ENCODE data around the gene L3MBTL1. TPM values are rescaled to one million over a fixed set of nuclear protein-coding genes. Genes with fewer than 3 reads are reported as not detected.
"Not testable (repeated sequence)": the region's sequence is repeated elsewhere in the genome, so short reads cannot be mapped to it uniquely, and the experiment has no call there.

The L3MBTL1 gene
- total and polyA plus RNA-seq, 3 donors from 2014 or later, result 16.9 to 68.1 (median 64.5) TPM

DNA sequence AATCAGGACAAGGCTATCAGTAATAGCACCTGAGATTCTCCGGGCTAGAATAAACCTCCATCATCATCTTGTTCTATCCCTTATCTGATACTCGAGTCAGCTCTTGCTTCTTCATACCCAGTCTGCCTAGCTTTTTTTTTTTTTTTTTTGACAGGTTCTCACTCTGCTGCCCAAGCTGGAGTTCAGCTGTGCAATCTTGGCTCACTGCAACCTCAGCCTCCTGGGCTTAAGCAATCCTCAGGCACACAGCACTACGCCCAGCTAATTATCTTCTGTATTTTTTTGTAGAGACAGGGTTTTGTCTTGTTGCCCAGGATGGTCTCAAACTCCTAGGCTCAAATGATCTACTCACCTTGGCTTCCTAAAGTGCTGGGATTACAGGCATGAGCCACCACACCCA is 30.3 kb upstream of the L3MBTL1 start:
- intact Hi-C loops (cut with DNase I; ENCODE audit: low total_unique reads), result no loop called here
- no peak for DNase-seq
- Histone ChIP-seq H3K36me3 (ENCODE audit: low read depth, missing control alignments) (no peaks in the 10 kb centered on the region), H3K27me3 (no peaks in the 10 kb centered on the region), H3K9me3 (no peaks in the 10 kb centered on the region), H3K4me1 (no peaks in the 10 kb centered on the region), H3K4me3 (no peak overlapping the region), H3K27ac (no peak overlapping the region)
- 69 to 80% methylated on average over 3 of the region's 3 CpGs for WGBS, 2 donors
- no peak for TF ChIP-seq POLR2A (IDR thresholded peaks at IDR 0.05)
- TF ChIP-seq, protein P1, sequence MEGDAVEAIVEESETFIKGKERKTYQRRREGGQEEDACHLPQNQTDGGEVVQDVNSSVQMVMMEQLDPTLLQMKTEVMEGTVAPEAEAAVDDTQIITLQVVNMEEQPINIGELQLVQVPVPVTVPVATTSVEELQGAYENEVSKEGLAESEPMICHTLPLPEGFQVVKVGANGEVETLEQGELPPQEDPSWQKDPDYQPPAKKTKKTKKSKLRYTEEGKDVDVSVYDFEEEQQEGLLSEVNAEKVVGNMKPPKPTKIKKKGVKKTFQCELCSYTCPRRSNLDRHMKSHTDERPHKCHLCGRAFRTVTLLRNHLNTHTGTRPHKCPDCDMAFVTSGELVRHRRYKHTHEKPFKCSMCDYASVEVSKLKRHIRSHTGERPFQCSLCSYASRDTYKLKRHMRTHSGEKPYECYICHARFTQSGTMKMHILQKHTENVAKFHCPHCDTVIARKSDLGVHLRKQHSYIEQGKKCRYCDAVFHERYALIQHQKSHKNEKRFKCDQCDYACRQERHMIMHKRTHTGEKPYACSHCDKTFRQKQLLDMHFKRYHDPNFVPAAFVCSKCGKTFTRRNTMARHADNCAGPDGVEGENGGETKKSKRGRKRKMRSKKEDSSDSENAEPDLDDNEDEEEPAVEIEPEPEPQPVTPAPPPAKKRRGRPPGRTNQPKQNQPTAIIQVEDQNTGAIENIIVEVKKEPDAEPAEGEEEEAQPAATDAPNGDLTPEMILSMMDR (IDR thresholded peaks at IDR 0.05), result no peak

DNA sequence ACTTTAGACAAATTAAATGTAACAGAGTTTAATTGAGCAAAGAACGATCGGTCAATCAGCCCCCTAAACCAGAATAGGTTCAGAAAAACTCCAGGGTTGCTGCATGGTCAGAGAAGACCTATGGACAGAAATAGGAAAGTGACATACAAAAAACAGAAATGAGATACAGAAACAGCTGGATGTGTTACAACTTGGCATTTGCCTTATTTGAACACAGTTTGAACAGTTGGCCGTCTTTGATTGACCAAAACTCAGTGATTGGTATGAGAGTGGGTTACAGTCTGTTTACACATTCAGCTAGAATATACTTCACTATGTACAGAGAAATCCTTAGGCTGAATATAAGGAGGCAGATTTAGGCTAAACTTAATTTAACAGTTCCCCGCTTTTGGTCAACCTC is 29.9 kb upstream of the L3MBTL1 start:
- no peak overlapping the region for H3K4me3 ChIP-seq
- no peak for DNase-seq
- 89 to 91% methylated on average over 4 of the region's 4 CpGs for whole genome bisulfite sequencing, 2 donors
- no peaks in the 10 kb centered on the region for H3K9me3 ChIP-seq
- H3K27ac ChIP-seq, result no peak overlapping the region
- TF ChIP-seq, protein P1 (IDR thresholded peaks at IDR 0.05), result no peak
- TF ChIP-seq POLR2A (IDR thresholded peaks at IDR 0.05), result no peak
- no peaks in the 10 kb centered on the region for H3K4me1 ChIP-seq
- no peaks in the 10 kb centered on the region for H3K27me3 ChIP-seq
- H3K36me3 ChIP-seq (ENCODE audit: low read depth, missing control alignments), result no peaks in the 10 kb centered on the region
- intact Hi-C loops (cut with DNase I; ENCODE audit: low total_unique reads), result no loop called here

DNA sequence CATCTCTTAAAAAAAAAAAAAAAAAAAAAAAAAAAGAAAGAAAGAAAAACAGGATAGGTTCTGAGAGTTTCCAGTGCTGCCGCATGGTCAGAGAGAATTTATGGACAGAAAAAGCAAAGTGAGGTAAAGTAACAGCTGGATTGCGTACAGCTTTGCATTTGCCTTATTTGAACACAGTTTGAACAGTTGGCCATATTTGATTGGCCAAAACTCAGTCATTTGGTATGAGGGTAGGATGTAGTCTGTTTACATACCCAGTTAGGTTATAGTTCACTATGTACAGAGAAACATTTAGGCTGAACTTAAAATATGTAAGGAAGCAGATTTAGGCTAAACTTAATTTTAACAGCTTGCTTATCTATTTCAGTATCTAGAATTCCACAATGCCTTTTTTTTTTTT is 17.5 kb upstream of the L3MBTL1 start:
- no peaks in the 10 kb centered on the region for H3K4me1 ChIP-seq
- intact Hi-C loops (cut with DNase I; ENCODE audit: low total_unique reads), result no loop called here

DNA sequence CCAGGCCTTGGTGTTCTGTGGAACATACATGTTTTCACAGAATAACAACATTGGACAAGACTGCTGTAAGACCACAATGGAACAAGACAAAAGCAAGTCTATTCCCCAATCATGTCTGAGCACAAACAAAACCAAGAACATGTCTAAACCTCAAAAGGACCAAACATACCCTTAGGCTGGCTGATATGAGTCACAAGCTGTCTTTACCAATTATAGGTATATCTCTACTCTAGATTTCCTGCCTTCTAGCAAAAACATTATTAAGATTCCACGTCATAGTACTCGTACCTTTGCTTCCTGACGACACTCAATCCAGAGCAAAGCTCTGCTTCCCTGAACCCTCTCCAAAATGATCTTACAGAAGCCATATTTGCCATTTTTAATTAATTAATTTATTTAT is 15.4 kb upstream of the L3MBTL1 start:
- Histone ChIP-seq H3K4me1 (no peaks in the 10 kb centered on the region), H3K36me3 (ENCODE audit: low read depth, missing control alignments) (no peaks in the 10 kb centered on the region), H3K4me3 (no peak overlapping the region), H3K9me3 (no peaks in the 10 kb centered on the region), H3K27ac (no peak overlapping the region), H3K27me3 (no peaks in the 10 kb centered on the region)
- WGBS, 2 donors, result 92 to 98% methylated on average over 3 of the region's 3 CpGs
- intact Hi-C loops (cut with DNase I; ENCODE audit: low total_unique reads), result no loop called here
- TF ChIP-seq POLR2A (IDR thresholded peaks at IDR 0.05), result no peak
- TF ChIP-seq, protein P1 (IDR thresholded peaks at IDR 0.05), result no peak
- DNase-seq, result no peak

More for the DNA sequence above, 17.5 kb upstream of the L3MBTL1 start:
- Histone ChIP-seq H3K36me3 (ENCODE audit: low read depth, missing control alignments) (no peaks in the 10 kb centered on the region), H3K4me3 (no peak overlapping the region), H3K27ac (no peak overlapping the region), H3K9me3 (no peaks in the 10 kb centered on the region), H3K27me3 (no peaks in the 10 kb centered on the region)
- 86 to 88% methylated on average over 2 of the region's 2 CpGs for WGBS, 2 donors
- TF ChIP-seq, protein P1 (IDR thresholded peaks at IDR 0.05), result no peak
- TF ChIP-seq POLR2A (IDR thresholded peaks at IDR 0.05), result no peak
- no peak for DNase-seq

DNA sequence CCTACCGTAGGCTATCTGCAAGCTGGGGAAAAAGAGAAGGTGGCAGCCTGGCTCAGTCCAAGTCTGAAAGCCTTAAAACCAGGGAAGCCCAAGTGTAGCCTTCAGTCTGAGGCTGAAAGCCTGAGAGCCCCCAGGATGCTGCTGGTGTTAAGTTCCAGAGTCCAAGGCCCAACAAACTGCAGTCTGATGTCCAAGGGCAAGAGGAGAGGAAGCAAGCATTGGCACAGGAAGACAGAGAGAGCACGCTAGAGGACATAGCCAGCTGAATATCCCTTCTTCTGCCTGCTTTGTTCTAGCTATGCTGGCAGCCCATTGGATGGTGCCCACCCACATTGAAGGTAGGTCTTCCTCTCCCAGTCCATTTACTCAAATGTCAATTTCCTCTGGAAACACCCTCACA is 12.1 kb upstream of the L3MBTL1 start:
- Histone ChIP-seq H3K4me3 (no peak overlapping the region), H3K4me1 (no peaks in the 10 kb centered on the region), H3K27me3 (no peaks in the 10 kb centered on the region), H3K9me3 (no peaks in the 10 kb centered on the region), H3K27ac (no peak overlapping the region), H3K36me3 (ENCODE audit: low read depth, missing control alignments) (no peaks in the 10 kb centered on the region)
- intact Hi-C loops (cut with DNase I; ENCODE audit: low total_unique reads), result no loop called here
- no peak for TF ChIP-seq POLR2A (IDR thresholded peaks at IDR 0.05)
- TF ChIP-seq, protein P1 (IDR thresholded peaks at IDR 0.05), result no peak
- WGBS, 2 donors, result 59 to 85% methylated on average over 2 of the region's 2 CpGs
- no peak for DNase-seq

DNA sequence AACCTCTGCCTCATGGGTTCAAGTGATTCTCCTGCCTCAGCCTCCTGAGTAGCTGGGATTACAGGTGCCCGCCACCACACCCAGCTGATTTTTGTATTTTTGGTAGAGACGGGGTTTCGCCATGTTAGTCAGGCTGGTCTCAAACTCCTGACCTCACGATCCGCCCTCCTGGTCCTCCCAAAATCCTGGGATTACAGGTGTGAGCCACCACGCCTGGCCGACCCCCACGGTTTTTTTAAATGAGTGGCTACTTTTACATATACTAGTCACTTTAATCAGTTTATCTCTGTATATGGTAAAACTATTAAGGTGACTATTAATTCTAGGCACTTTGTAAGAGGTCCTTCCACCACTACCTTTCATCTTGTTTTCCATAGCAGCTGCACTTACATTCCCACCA is 5.5 kb upstream of the L3MBTL1 start:
- H3K27ac ChIP-seq; H3K27me3 ChIP-seq; H3K4me1 ChIP-seq; H3K9me3 ChIP-seq; intact Hi-C loops (cut with DNase I; ENCODE audit: low total_unique reads); H3K36me3 ChIP-seq (ENCODE audit: low read depth, missing control alignments); DNase-seq; H3K4me3 ChIP-seq: not testable (repeated sequence)
- 85 to 88% methylated on average over 8 of the region's 8 CpGs for WGBS, 2 donors

Measured in testis (tissue), 3 donors.